Measurements from ENCODE around the gene EPG5. TPM values are rescaled to one million over a fixed set of nuclear protein-coding genes. Genes with fewer than 3 reads are reported as not detected.

EPG5 gene
- total and polyA plus RNA-seq, 10 of the 15 experiments (the other 5 are each of a cell fraction or from before 2014, with no cell fraction given) = 1.9 to 27.7 (median 9.0) TPM

- no peak for FAIRE-seq
- CTCF ChIA-PET = interaction anchor here (0.6 to 1.9 kb wide), 7 partner anchors 11 to 175 kb away, joined by 3 to 10 read pairs (median 3); no protein-coding TSS in a partner anchor
- no peak overlapping the region for H3K4me3 ChIP-seq
- H3K27ac ChIP-seq (ENCODE audit: control insufficient read depth, insufficient read depth) = no peak overlapping the region
- peaks cover 0 to 4% of the 10 kb centered on the region in 2 experiments; a peak in 1 of 4 replicates for H3K27me3 ChIP-seq (replicated peaks in 1 of 2; ENCODE audit: control insufficient read depth in 2 of 2, insufficient read depth in 2 of 2, low read length in 1 of 2)
- WGBS (ENCODE audit: insufficient coverage, insufficient replicate concordance, low lambda C conversion rate, missing lambda C conversion rate) = 47% methylated on average over 13 of the region's 13 CpGs
- H3K9me3 ChIP-seq (replicated peaks; ENCODE audit: control insufficient read depth, insufficient read depth, low read length) = no peaks in the 10 kb centered on the region; the same call in 2 of the 3 replicates
- DNase-seq (ENCODE audit: low read depth, low spot score) = no peak
- RAD21 ChIA-PET (ENCODE audit: unreplicated experiment) = interaction anchor here (0.7 to 1.3 kb wide), 4 partner anchors 39 to 234 kb away, joined by 3 to 5 read pairs (median 4); no protein-coding TSS in a partner anchor
- in situ Hi-C loops (cut with MboI) = no loop called here
- POLR2A ChIA-PET = no interaction called here
- no peaks in the 10 kb centered on the region for H4K20me1 ChIP-seq (ENCODE audit: control insufficient read depth, insufficient read depth)
- H3K9ac ChIP-seq (ENCODE audit: control insufficient read depth, insufficient read depth, low read length) = no peak overlapping the region
- SMC1A ChIA-PET (ENCODE audit: uncharacterized antibody, unreplicated experiment) = interaction anchor here (1.2 kb wide), 1 partner anchor 117 kb away, joined by 4 read pairs; the partner anchor contains the start of gene SLC14A1
- H3K4me2 ChIP-seq (ENCODE audit: control insufficient read depth, insufficient read depth) = no peak overlapping the region
- ATAC-seq = peak; percentile 70
- no peak overlapping the region for H2AFZ ChIP-seq (ENCODE audit: control insufficient read depth, low read depth, low read length)
- intact Hi-C loops (cut with micrococcal nuclease; ENCODE audit: unreplicated experiment) = loop anchor here (1.0 kb wide), 1 partner anchor 116 kb away; no protein-coding TSS in a partner anchor
- H3K36me3 ChIP-seq (ENCODE audit: control insufficient read depth in 2 of 2, insufficient read depth in 2 of 2, low read length in 1 of 2) = no peaks in the 10 kb centered on the region
- TF ChIP-seq CTCF (IDR thresholded peaks at IDR 0.05 in 2 of 3, conservative IDR thresholded peaks at IDR 0.05 in 1 of 3; ENCODE audit: control insufficient read depth in 2 of 3, extremely low read depth in 1 of 3, insufficient read depth in 1 of 3, low read depth in 3 of 3, low read length in 3 of 3) = peak; percentile 31 to 53 (median 44); a peak in 4 of 6 replicates
- no peak for TF ChIP-seq HDGF (IDR thresholded peaks at IDR 0.05)
- TF ChIP-seq POU2F2 (IDR thresholded peaks at IDR 0.05; ENCODE audit: borderline replicate concordance, low read depth, low read length) = no peak
- TF ChIP-seq ZNF384 (IDR thresholded peaks at IDR 0.05; ENCODE audit: borderline replicate concordance, low read depth, low read length) = no peak
- TF ChIP-seq FOS (IDR thresholded peaks at IDR 0.05; ENCODE audit: borderline replicate concordance, extremely low read depth, insufficient read length) = no peak
- peak; percentile 59; the same call in 1 of the 2 replicates for TF ChIP-seq SMC3 (IDR thresholded peaks at IDR 0.05; ENCODE audit: borderline replicate concordance, low read length)
- TF ChIP-seq POLR2AphosphoS5 (IDR thresholded peaks at IDR 0.05; ENCODE audit: low read length) = no peak
- TF ChIP-seq GABPA (IDR thresholded peaks at IDR 0.05; ENCODE audit: low read depth) = no peak
- TF ChIP-seq RAD21 (IDR thresholded peaks at IDR 0.05; ENCODE audit: insufficient read depth, low read depth, low read length) = peak; percentile 31
- H3K4me1 ChIP-seq (ENCODE audit: control insufficient read depth, insufficient read depth, low read length) = no peaks in the 10 kb centered on the region
- no peaks in the 10 kb centered on the region for H3K79me2 ChIP-seq (ENCODE audit: control insufficient read depth, insufficient read depth, low read length)
- no TSS peak for BruUV-seq (replicated peaks)
Observed at GRCh38 chr18:45839414-45840395, 127.4 kb downstream of the EPG5 start.
